Measurements from ENCODE around the gene HPD.
"Not testable (repeated sequence)": the region's sequence is repeated elsewhere in the genome, so short reads cannot be mapped to it uniquely, and the experiment has no call there.

Gene HPD

GRCh38 chr12:121869229-121869628 is 10.6 kb upstream of the HPD start:
- DNase-seq (ENCODE audit: low read depth in 2 of 3, low spot score in 2 of 3): not testable (repeated sequence)

GRCh38 chr12:121866331-121866730 is 7.7 kb upstream of the HPD start:
- DNase-seq (ENCODE audit: low read depth in 2 of 3, low spot score in 2 of 3): no peak

- DNase-seq (ENCODE audit: low read depth in 2 of 3, low spot score in 2 of 3): no peak
These were observed 3.1 kb upstream of the HPD start for GRCh38 chr12:121861636-121862254.

DNA sequence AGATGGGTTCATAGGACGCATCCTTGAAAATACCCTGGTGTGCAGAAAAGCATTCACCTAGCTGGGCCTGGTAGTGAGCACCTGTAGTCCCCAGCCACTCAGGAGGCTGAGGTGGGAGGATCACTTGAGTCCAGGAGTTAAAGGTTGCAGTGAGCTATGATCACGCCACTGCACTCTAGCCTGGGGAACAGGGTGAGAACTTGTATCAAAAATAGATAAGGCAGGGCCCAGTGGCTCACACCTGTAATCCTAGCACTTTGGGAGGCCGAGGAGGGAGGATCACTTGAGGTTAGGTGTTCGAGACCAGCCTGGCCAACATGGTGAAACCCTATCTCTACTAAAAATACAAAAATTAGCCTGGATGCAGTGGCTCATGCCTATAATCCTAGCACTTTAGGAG is 2.0 kb upstream of the HPD start:
- DNase-seq (ENCODE audit: low read depth in 2 of 3, low spot score in 2 of 3): not testable (repeated sequence)

DNA sequence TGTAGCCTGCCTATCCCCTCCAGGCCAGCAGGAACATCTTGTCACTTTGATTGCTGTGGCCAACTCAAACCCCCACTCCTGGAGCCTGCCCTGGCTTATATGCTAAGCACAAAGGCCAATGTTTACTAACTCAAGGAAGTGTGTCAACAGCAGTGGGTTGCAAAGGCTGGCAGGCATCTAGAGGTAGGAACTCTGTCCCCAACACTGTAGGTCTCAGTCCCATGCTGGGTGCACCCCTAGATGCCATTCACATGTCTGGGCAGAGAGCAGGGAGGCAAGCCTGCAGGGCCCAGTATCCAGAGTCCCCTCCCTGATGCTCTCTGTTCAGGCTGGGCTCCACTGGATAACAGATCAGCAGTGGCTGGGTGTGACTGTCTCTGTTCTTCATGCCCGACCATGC is 1.6 kb upstream of the HPD start:
- no peak for DNase-seq (ENCODE audit: low read depth in 2 of 3, low spot score in 2 of 3)

DNA sequence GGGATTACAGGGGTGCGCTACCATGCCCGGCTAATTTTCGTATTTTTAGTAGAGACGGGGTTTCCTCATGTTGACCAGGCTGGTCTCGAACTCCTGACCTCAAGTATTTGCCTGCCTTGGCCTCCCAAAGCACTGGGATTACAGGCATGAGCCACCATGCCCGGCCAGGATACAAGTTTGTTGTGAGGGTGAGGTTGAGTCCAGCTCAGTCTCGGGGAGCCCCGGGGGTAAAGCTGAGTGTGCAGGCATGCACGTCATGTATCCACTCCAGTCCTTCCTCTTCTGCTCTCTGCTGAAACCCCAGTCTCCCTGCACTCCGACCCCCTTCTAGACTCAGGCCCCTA is 369 bp downstream of the HPD start:
- DNase-seq (ENCODE audit: low read depth in 2 of 3, low spot score in 2 of 3): no peak

DNA sequence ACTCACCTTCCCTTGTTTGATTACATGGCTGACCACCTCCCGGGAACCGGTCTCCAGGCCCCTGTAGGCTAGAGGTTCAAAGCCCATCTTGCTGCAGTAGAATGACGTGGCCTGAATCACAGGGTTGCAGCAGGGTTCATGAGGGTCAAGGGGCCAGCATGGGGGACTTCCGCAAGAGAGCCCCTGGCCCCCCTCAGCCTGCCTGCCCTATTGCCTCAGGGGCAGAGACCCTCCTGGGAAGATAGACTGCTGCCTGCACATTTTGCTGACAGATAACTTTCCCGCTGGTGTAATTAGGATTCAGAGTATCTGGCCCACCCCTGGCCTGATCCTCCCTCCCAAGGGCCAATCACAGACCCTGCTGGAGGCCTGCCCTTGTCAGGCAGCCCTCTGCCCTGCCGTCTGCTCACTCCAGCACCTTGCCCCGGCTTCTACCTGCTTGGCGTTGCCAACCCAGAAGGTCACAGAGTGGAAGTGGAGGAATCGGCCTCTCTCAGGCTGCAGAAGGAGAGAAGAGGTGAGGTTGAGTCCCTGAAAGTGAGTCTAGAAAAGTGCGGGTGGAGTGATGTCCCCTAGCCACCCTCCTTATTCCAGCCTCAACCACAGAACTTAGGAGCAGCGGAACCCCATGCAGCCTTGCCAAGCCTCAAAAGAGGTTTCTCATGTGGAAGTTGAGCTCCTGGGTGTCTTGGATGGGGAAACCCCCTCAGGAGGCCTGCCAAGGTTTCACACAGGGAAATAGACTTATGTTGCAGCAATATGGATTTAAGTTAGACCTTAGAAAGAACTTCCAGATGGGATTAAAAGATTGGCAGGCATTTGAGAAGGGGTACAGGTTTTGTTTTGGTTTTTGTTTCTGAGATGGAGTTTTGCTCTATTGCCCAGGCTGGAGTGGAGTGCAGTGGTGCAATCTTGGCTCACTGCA is 1.1 kb downstream of the HPD start:
- no peak for DNase-seq (ENCODE audit: low read depth in 2 of 3, low spot score in 2 of 3)

DNA sequence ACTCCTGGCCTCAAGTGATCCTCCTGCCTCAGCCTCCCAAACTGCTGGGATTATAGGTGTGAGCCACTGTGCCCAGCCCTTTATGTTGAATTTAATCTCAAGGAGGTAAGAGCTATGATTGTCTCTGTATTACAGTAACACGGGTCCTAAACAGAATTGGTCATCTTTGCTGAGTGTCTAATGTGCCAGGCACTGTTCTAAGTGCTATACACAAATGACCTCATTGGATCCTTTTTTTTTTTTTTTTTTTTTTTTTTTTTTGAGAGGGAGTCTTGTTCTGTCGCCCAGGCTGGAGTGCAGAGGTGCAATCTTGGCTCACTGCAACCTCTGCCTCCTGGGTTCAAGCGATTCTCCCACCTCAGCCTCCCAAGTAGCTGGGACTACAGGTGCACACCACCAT is 6.3 kb downstream of the HPD start:
- not testable (repeated sequence) for DNase-seq (ENCODE audit: low read depth in 2 of 3, low spot score in 2 of 3)

DNA sequence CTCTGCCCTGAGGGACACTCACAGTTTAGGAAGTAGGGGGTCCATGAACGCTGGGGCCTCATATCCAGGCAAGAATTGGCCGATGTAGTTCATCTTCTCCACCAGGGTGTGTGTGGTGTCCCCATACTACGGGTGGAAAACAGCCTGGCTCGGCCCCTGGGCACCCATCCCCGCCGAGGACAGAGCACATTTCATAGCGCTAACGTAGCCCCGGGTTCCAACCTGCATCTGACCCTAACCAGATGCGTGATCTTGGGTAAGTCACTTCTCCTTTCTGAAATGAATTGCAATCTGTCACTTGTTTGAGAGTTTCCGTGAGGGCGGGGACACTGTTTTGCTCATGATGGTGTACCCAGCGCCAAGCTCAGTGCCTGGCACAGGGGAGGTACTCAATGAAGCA is 9.0 kb downstream of the HPD start:
- DNase-seq (ENCODE audit: low read depth in 2 of 3, low spot score in 2 of 3): no peak

DNA sequence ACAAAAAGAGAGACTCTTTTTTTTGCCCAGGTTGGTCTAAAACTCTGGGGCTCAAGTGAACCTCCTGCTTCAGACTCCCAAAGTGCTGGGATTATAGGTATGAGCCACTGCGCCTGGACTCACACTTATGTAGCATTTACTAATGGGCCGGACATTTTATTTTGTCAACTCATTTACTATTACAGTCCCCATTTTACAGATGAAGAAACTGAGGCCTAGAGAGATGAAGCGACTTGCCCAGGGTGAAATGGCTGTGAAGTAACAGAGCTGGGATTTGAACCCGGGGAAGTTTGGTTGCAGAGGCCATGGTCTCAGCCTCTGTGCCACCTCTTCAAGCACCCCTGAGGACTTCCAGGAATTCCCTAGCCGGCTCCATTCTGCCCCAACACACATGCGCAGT is 9.4 kb downstream of the HPD start:
- no peak for DNase-seq (ENCODE audit: low read depth in 2 of 3, low spot score in 2 of 3)

DNA sequence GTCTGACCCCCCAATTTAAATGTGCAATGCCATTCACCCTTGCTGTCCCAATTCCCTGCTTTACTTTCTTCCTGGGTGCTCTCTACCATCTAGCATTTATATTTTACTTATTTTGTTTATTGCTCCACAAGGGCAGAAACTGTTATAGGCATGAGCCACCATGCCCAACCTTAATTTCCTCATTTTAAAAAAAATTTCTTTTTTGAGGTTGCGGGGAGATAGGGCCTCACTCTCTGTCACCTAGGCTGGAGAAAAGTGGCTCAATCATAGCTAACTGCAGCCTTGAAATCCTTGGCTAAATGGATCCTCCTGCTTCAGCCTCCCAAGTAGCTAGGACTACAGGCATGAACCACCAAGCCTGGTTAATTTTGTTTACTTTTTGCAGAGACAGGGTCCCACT is 13.0 kb downstream of the HPD start:
- DNase-seq (ENCODE audit: low read depth in 2 of 3, low spot score in 2 of 3): no peak

GRCh38 chr12:121843236-121843982 is 15.2 kb downstream of the HPD start:
- no peak for DNase-seq (ENCODE audit: low read depth in 2 of 3, low spot score in 2 of 3)

DNA sequence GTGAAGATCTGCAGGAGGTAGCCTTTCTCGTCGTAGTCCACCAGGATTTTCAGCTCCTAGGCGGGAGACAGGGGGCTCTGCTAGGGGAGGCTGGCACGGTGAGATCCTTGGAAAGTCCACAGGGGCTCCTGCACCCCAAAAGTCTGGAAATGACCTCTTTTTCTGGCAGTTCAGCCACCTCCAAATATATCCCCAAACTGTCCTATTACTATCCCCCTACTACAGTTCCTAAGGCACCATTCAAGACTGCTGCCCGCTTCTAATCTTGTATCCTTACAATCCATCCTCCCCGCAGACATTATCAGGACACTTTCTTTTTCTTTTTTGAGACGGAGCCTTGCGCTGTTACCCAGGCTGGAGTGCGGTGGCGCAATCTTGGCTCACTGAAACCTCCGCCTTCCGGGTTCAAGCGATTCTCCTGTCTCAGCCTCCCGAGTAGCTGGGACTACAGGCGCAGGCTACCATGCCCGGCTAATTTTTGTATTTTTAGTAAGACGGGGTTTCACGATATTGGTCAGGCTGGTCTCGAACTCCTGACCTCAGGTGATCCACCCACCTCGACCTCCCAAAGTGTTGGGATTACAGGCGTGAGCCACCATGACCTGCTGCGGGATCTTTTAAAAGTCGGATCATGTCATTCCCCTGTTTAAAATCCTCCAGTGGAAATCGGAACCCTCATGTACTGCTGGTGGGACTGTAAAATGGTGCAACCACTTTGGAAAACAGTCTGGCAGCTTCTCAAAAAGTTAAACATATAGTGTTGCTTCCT is 18.5 kb downstream of the HPD start:
- no peak for DNase-seq (ENCODE audit: low read depth in 2 of 3, low spot score in 2 of 3)

- DNase-seq (ENCODE audit: low read depth in 2 of 3, low spot score in 2 of 3): peak; percentile 99
These were observed 19.3 kb downstream of the HPD start for GRCh38 chr12:121839106-121839992.

- DNase-seq (ENCODE audit: low read depth in 2 of 3, low spot score in 2 of 3): no peak
These were observed 20.5 kb downstream of the HPD start for GRCh38 chr12:121838126-121838525.

- no peak for DNase-seq (ENCODE audit: low read depth in 2 of 3, low spot score in 2 of 3)
These were observed 21.0 kb downstream of the HPD start for GRCh38 chr12:121837680-121838079.

- DNase-seq (ENCODE audit: low read depth in 2 of 3, low spot score in 2 of 3): no peak
These were observed 27.0 kb downstream of the HPD start for GRCh38 chr12:121831571-121832245.

DNA sequence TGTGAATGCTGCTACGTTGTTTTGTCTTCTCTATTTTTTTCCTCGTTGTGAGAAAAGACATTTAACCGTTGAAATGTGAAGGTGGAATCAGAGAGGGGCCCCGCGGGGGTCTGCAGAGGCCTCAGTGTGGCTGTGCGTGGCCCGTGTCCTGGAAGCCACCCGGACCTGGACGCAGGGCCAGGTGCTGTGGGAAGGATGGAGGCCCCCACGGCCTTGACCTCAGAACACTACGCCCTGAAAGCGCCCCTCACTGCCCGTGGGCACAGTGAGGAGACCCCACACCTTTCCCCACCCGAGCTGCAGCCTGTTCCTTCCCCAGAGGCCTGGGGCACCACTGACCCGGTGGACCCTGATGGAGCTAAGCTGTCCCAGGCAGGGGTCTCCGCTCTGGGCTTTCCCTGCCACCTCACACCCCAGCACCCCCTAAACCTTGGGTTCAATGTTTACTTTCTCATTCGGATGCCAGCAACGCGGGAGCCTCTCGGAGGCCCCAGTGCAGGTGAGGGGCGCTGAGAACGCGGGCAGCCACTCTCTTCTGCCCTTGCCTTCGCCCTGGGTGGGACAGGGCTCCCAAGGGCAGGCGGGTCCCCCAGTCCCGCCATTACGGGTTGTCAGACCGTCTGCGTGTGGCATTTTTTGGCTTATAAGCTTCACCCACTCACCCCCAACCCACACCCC is 27.9 kb downstream of the HPD start:
- no peak for DNase-seq (ENCODE audit: low read depth in 2 of 3, low spot score in 2 of 3)

DNA sequence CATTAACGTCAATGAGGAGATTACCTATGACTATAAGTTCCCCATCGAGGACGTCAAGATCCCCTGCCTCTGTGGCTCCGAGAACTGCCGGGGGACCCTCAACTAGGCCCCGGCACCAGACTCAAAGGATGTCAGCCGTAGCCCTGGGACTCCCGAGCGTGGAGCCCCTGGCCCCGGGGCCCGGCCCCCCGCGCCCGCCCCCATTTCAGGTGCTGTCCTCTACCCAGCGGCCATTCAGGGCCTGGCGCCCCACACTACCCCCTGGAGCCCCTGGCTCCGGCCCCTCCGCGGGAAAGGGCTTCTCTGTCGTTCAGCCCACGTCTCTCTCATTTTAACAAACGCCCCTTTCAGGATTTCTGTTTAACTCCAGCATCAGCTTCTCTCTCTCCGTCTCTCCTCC is 28.5 kb downstream of the HPD start:
- no peak for DNase-seq (ENCODE audit: low read depth in 2 of 3, low spot score in 2 of 3)
